CD4-positive, alpha-beta T cell treated with Interleukin-21 for 1 hour (primary cell): ENCODE results near the gene ROBO1.
A peak's percentile ranks its signal among the peaks of the same experiment; 100 is the strongest.
"Not testable (repeated sequence)": the region's sequence is repeated elsewhere in the genome, so short reads cannot be mapped to it uniquely, and the experiment has no call there.

ENCODE experiments used
- DNase-seq: peaks from one replicate; pipeline ENCODE4 v3.0.0-alpha.2; 2020

The ROBO1 gene

GRCh38 chr3:78712941-78713340, 1054.9 kb downstream of the ROBO1 start:
- no peak for DNase-seq

GRCh38 chr3:78712270-78712669, 1055.5 kb downstream of the ROBO1 start:
- no peak for DNase-seq

GRCh38 chr3:78708565-78709073, 1059.2 kb downstream of the ROBO1 start:
- no peak for DNase-seq

- no peak for DNase-seq
Measured at GRCh38 chr3:78707609-78708008, 1060.2 kb downstream of the ROBO1 start.

GRCh38 chr3:78706906-78707523, 1060.8 kb downstream of the ROBO1 start:
- no peak for DNase-seq

DNA sequence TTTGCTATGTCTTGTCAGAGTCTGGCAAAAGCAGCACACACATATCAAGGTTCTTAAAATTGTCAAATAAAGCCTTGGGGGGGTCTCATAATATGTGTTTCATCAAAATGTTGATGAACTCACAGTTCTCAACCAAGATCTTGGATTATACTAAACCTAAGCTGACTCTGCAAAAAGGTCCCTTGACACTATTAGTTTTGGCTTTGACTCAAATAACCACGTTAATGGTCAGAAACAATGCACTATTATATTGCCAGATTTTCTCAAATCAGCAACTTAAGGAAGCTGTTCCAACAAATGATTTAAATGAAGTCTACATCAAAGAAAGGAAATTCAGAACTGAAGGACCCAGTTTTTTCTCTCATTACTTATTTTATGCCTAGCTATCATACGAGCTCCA, 1063.9 kb downstream of the ROBO1 start:
- DNase-seq = no peak

DNA sequence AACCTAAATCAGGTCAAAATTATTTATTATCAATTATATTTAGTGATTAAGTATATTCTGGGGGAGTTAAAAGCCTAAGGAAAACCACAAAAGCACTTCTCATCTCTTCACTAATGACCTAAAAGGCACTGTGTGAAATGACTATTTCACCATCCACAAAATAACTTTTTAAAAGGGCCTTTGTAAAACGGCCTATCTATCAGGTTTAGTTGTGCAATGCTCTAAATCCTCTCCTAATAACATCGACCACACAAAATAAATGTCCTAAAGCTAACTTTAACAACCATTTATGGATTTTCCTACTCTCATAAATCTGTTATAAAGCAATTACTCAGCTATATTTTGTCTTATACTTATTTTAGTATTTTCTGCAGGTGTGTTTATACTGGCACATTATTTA, 1066.3 kb downstream of the ROBO1 start:
- no peak for DNase-seq

DNA sequence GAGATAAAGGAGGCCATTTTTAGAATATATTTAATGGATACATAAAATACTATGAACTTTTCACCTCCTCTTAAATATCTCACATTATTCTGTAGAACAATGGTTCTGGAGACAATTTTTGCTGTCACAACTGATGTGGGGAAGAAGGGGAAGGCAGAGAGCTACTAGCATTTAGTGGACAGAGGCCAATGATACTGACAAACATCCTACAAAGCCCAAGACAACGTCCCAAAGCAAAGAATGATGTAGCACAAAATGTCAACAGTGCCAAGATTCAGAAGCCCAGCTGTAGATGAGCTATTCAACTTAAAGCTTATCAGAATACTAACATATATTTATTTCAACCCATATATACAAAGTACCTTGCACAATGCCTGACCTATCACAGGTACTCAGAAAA, 1069.4 kb downstream of the ROBO1 start:
- DNase-seq = no peak

GRCh38 chr3:78697426-78697825, 1070.4 kb downstream of the ROBO1 start:
- DNase-seq = no peak

GRCh38 chr3:78690766-78691165, 1077.0 kb downstream of the ROBO1 start:
- DNase-seq = no peak

DNA sequence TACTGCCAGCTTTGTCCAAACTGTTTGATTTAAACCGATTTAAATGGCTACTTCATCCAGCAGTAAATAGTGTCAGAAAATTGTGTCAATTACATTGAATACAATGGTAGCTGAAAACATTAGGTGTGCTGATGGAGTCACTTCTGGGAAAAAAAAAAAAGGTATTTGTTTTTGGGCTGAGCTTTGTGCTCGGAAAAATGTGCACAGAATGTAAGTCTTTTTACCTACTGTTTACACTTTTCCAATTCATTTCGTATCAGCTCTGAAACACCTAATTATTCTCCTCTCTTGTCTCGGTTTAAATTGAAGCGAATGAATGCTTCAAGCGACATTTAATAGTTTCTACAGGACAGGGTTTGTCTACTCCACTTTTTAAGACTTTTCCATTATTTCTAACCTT, 1078.4 kb downstream of the ROBO1 start:
- no peak for DNase-seq

DNA sequence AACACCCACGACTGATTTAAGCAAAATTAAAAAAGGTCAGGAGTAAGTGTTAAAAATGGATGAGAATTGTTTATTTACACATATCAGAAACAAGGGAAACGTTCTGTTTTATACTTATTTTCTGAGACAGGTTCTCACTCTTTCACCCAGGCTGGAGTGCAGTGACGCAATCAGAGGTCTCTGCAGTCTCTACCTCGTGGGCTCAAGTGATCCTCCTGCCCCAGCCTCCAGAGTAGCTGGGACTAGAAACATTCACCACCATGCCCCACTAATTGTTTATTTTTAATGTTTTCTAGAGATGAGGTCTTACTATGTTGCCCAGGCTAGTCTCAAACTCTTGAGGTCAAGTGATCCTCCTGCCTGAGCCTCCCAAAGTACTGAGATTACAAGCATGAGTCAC, 1080.3 kb downstream of the ROBO1 start:
- no peak for DNase-seq

- DNase-seq = no peak
Measured at GRCh38 chr3:78683284-78683683, 1084.5 kb downstream of the ROBO1 start.

DNA sequence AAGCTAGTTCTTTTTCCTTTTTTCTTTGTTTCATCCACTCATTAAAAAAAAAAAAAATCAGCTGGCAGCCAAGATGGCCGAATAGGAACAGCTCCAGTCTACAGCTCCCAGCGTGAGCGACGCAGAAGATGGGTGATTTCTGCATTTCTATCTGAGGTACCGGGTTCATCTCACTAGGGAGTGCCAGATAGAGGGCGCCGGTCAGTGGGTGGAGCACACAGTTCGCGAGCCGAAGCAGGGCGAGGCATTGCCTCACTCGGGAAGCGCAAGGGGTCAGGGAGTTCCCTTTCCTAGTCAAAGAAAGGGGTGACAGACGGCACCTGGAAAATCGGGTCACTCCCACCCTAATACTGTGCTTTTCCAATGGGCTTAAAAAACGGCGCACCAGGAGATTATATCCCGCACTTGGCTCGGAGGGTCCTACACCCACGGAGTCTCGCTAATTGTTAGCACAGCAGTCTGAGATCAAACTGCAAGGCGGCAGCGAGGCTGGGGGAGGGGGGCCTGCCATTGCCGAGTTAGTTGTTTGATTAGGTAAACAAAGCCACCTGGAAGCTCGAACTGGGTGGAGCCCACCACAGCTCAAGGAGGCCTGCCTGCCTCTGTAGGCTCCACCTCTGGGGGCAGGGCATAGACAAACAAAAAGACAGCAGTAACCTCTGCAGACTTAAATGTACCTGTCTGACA, 1092.5 kb downstream of the ROBO1 start:
- not testable (repeated sequence) for DNase-seq

GRCh38 chr3:78670746-78671145, 1097.1 kb downstream of the ROBO1 start:
- DNase-seq = no peak

DNA sequence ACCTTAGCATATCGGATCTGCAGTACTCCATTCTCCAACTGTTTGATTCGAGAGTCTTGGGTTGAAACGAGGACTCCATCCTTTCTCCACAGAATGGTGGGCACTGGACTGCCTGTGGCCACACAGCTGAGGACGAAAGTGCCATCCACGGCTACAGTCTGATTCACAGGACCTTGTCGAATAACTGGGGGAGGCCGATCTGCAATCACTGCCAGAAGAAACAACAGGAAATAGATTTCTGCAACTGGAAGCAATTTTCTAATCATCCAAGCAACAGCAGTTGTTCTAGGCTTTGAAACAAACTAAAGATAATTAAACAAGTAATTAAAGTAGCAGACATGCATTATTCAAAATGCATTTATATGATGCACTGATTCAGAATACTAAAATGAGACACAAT, 1097.7 kb downstream of the ROBO1 start:
- no peak for DNase-seq

- no peak for DNase-seq
Measured at GRCh38 chr3:78668302-78668701, 1099.5 kb downstream of the ROBO1 start.

DNA sequence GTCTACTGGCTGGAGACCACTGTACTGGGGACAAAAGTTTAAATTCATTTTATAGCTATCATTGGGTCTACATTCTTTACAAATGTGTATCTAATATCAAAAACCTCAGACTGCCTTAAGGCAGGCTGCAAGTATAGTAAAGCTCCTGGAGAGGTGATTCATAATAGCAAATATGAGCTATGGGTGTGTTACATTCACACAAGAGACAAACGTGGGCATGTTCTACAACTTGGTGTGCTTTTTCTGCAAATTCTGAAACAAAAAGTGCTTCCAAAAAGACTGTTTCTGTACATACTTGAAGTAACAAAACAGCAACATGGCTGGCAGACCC, 1101.4 kb downstream of the ROBO1 start:
- DNase-seq = no peak

GRCh38 chr3:78665776-78666469, 1101.9 kb downstream of the ROBO1 start:
- DNase-seq = no peak

DNA sequence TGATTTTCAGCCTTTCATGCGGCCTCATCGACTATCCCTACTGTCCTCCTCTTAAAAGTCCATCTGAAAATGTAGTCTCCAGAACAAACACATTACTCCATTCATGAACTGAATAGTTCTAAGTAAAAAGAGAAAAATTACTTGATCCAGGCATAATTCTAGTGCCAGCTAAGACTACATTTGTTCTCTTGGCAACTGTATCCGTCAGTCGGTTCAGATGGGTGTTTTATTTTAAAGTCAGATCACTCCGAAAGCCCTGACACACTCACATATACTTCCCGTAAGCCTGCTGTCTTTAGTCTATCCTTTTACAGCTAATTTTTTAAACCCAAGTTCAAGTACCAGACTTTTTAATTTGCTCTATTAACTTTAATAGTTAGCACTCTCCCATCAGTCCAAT, 1102.7 kb downstream of the ROBO1 start:
- no peak for DNase-seq

GRCh38 chr3:78660957-78661356, 1106.8 kb downstream of the ROBO1 start:
- DNase-seq = no peak

- peak; percentile 10 for DNase-seq
Measured at GRCh38 chr3:78659386-78659987, 1108.3 kb downstream of the ROBO1 start.

- no peak for DNase-seq
Measured at GRCh38 chr3:78647726-78648125, 1120.1 kb downstream of the ROBO1 start.
